ENCODE data around the gene HMX2.

Gene HMX2

GRCh38 chr10:123134343-123134914 is 13.5 kb upstream of the HMX2 start:
- TF ChIP-seq CTCF (conservative IDR thresholded peaks at IDR 0.05; ENCODE audit: low read depth, low read length): no peak
- H3K4me3 ChIP-seq (ENCODE audit: low read length): no peak overlapping the region
- DNase-seq (ENCODE audit: low read depth): no peak

- TF ChIP-seq CTCF (conservative IDR thresholded peaks at IDR 0.05; ENCODE audit: low read depth, low read length): no peak
- DNase-seq (ENCODE audit: low read depth): no peak
- no peak overlapping the region for H3K4me3 ChIP-seq (ENCODE audit: low read length)
Observed at GRCh38 chr10:123134915-123135414, 13.0 kb upstream of the HMX2 start.

GRCh38 chr10:123135415-123136141 is 12.4 kb upstream of the HMX2 start, which contains the start of gene HMX3:
Gene HMX3, plus strand, starts transcription at chr10:123135970. Its CDS starts 81 bp downstream, at chr10:123136051.
- H3K4me3 ChIP-seq (ENCODE audit: low read length): no peak within 1 kb of the TSS
- no peak for TF ChIP-seq CTCF (conservative IDR thresholded peaks at IDR 0.05; ENCODE audit: low read depth, low read length)
- no peak for DNase-seq (ENCODE audit: low read depth)

GRCh38 chr10:123136221-123136805 is 11.6 kb upstream of the HMX2 start:
- DNase-seq (ENCODE audit: low read depth): no peak
- no peak overlapping the region for H3K4me3 ChIP-seq (ENCODE audit: low read length)
- no peak for TF ChIP-seq CTCF (conservative IDR thresholded peaks at IDR 0.05; ENCODE audit: low read depth, low read length)

- no peak overlapping the region for H3K4me3 ChIP-seq (ENCODE audit: low read length)
- DNase-seq (ENCODE audit: low read depth): no peak
- TF ChIP-seq CTCF (conservative IDR thresholded peaks at IDR 0.05; ENCODE audit: low read depth, low read length): no peak
Observed at GRCh38 chr10:123136806-123137642, 10.9 kb upstream of the HMX2 start.

GRCh38 chr10:123139165-123139520 is 8.8 kb upstream of the HMX2 start:
- no peak overlapping the region for H3K4me3 ChIP-seq (ENCODE audit: low read length)
- TF ChIP-seq CTCF (conservative IDR thresholded peaks at IDR 0.05; ENCODE audit: low read depth, low read length): no peak
- no peak for DNase-seq (ENCODE audit: low read depth)

Data from retinal pigment epithelial cell (primary cell).